Hematopoietic multipotent progenitor cell treated with erythropoietin and hydrocortisone succinate and interleukin-3 and kit ligand, for 15 days (in vitro differentiated cells): Measurements from ENCODE around the gene NMUR1.
A peak's percentile ranks its signal among the peaks of the same experiment; 100 is the strongest.

ENCODE experiments used
- DNase-seq: peaks from one replicate; pipeline ENCODE4 v3.0.0-alpha.2; 2015; ENCODE audit warnings: low spot score

The NMUR1 gene

GRCh38 chr2:231525248-231526163, 4.7 kb downstream of the NMUR1 start:
- no peak for DNase-seq

- no peak for DNase-seq
Measured at GRCh38 chr2:231524477-231525247, 5.6 kb downstream of the NMUR1 start.

GRCh38 chr2:231523451-231524285, 6.6 kb downstream of the NMUR1 start:
- no peak for DNase-seq

- no peak for DNase-seq
Measured at GRCh38 chr2:231522418-231523180, 7.6 kb downstream of the NMUR1 start.

GRCh38 chr2:231521443-231521842, 8.8 kb downstream of the NMUR1 start:
- DNase-seq: no peak

- no peak for DNase-seq
Measured at GRCh38 chr2:231519975-231520555, 10.2 kb downstream of the NMUR1 start.

GRCh38 chr2:231518771-231519170, 11.5 kb downstream of the NMUR1 start:
- DNase-seq: no peak

- no peak for DNase-seq
Measured at GRCh38 chr2:231515603-231516002, 14.6 kb downstream of the NMUR1 start.

- DNase-seq: peak; percentile 29
Measured at GRCh38 chr2:231514951-231515297, 15.3 kb downstream of the NMUR1 start.

- peak; percentile 98 for DNase-seq
Measured at GRCh38 chr2:231514225-231514950, 15.9 kb downstream of the NMUR1 start.

- DNase-seq: no peak
Measured at GRCh38 chr2:231513746-231514224, 16.5 kb downstream of the NMUR1 start.

- DNase-seq: no peak
Measured at GRCh38 chr2:231512222-231512621, 18.0 kb downstream of the NMUR1 start.

GRCh38 chr2:231503766-231504165, 26.5 kb downstream of the NMUR1 start:
- DNase-seq: no peak

- DNase-seq: no peak
Measured at GRCh38 chr2:231502596-231502995, 27.6 kb downstream of the NMUR1 start.

GRCh38 chr2:231497651-231498050, 32.6 kb downstream of the NMUR1 start:
- DNase-seq: no peak

GRCh38 chr2:231494669-231495068, 35.6 kb downstream of the NMUR1 start:
- no peak for DNase-seq

GRCh38 chr2:231490801-231491200, 39.4 kb downstream of the NMUR1 start:
- no peak for DNase-seq

GRCh38 chr2:231489990-231490389, 40.3 kb downstream of the NMUR1 start:
- no peak for DNase-seq

- no peak for DNase-seq
Measured at GRCh38 chr2:231488331-231488730, 41.9 kb downstream of the NMUR1 start.

- no peak for DNase-seq
Measured at GRCh38 chr2:231486851-231487596, 43.2 kb downstream of the NMUR1 start.
